A673 (cell line): ENCODE results near the gene ZC3H15.

Experiments
- CTCF ChIP-seq: fragments of 300-800, 200-600 bp; sonication (generic); conservative IDR thresholded peaks from 2 replicates; pipeline ENCODE4 v1.5.1; 2017; ENCODE audit warnings: low read depth, mild to moderate bottlenecking, antibody characterized with exemption, low read length, moderate library complexity, mixed read lengths
- EZH2 ChIP-seq: fragments of 200-600 bp; sonication (generic); IDR thresholded peaks from 2 replicates; pipeline ENCODE4 v1.6.1; 2017; ENCODE audit warnings: borderline replicate concordance, low read depth, mild to moderate bottlenecking, mixed read lengths, antibody characterized with exemption, low read length; ENCODE audit not compliant: poor library complexity, severe bottlenecking

GRCh38 chr2:186518945-186519344 is 32.9 kb downstream of the ZC3H15 start:
- no peak for TF ChIP-seq CTCF
- no peak for TF ChIP-seq EZH2
